ENCODE measurements around the gene BIRC6.

DNA sequence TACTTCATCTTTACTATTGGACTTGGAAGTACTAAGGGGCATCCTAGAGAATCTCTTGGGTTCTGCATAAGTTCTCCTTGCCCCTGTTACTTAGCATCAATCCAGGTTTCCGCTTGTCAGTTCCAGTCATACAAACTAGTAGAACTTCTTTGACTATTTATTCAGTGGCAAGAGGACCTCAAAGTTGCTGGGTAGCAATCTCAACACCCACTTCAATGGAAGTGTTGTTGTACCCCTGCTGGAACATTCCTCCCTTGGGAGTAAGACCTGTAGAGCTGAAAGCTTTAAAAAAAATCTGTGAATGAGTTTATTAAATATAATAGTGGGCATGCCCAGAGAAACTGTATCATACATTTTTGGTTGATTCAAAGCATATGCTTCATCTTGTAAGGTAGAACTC is 27.0 kb downstream of the BIRC6 start:
- no peak for TF ChIP-seq PPARA (CRISPR knock-in tag; IDR thresholded peaks at IDR 0.05; ENCODE audit: borderline replicate concordance)
- TF ChIP-seq RARB (CRISPR knock-in tag; IDR thresholded peaks at IDR 0.05), result no peak
- no peak for TF ChIP-seq CREB5 (CRISPR knock-in tag; IDR thresholded peaks at IDR 0.05; ENCODE audit: low read depth)

Data from SK-N-SH treated with all-trans-retinoic acid at 6 μM for 48 hours (cell line).